HG03175 (cell line): ENCODE results near the gene APOBEC4.
A peak's percentile ranks its signal among the peaks of the same experiment; 100 is the strongest.
"Not testable (repeated sequence)": the region's sequence is repeated elsewhere in the genome, so short reads cannot be mapped to it uniquely, and the experiment has no call there.

ENCODE experiments used
- ATAC-seq: cut with Tn5 transposase; IDR thresholded peaks from one replicate; pipeline ENCODE4 v1.9.1; 2021; ENCODE audit warnings: mild to moderate bottlenecking, moderate library complexity; ENCODE audit not compliant: unreplicated experiment

Gene APOBEC4

DNA sequence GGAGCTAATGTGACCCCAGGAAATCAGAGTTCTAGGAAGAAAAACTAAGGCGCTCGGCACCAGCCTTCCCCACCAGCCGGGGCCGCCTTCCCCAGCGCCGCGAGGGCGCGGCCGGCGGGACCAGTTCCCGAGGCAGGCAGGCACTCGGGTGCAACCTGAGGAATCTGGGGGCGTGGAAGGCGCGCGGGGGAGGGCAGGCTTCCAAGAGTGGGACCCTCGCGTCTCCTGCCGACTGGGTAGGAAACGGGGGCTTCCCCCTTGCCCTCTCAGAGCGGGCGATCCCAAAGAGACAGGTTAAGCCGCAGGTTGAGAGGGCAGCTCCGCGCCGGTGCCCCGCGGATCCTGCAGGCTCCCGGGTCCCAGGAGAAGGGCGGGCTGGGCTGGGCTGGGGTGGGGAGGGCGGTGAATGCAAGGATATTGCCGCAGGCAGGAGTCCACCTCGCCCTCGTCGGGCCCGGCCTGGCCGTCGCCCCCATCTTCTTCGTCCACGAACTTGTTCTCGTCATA is 18.0 kb downstream of the APOBEC4 start:
- peak; percentile 0 for ATAC-seq

DNA sequence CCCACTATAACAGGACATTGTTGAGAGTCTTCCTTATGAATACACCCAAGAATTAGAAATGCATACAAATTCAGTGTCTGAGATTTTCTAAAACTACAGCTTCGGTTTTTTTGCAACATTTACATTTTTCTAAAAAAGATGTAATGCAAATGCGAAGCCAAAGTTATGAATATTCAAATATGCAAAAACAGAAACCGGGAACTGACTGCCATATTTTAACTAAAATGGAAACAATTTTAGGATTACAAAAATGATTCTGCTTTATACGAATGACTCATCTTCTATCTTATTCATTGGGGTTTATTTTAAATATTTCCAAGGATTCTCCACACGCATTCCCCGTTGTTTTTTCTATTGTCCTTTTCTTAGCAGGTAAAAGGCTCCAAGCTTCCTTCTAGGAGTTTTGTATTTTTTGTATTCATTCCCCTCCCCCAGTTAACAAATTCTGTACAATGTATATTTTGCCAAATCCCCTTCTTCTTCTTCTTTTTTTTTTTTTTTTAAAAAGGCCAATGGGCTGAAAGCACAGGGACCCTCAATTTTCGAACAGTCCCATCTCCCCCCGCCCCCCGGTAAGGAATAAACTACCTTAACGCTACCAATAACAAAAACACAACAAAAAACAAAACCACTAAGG is 18.6 kb downstream of the APOBEC4 start:
- ATAC-seq: no peak

- peak; percentile 47 for ATAC-seq
These were observed 19.3 kb downstream of the APOBEC4 start for GRCh38 chr1:183633676-183634343.

- ATAC-seq: no peak
These were observed 20.2 kb downstream of the APOBEC4 start for GRCh38 chr1:183632964-183633363.

GRCh38 chr1:183632114-183632513 is 21.0 kb downstream of the APOBEC4 start:
- no peak for ATAC-seq

DNA sequence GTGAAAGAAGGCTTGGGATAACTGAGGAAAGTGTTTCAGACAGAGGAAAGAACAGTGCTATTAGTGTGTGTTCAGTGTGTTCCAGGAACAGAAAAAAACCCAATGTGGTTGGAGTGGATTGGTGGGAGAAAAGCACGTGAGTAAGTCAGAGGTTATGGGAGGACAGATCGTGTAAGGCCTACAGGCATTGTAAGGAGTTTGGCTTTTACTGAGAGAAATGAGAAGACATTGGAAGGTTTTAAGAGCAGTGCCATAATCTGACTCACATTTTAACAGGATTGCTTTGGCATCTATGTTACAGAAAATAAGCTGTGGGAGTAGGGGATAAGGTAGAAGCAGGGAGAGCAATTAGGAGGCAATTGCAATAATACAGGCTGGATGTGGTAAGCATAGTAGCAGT is 22.4 kb downstream of the APOBEC4 start:
- no peak for ATAC-seq

DNA sequence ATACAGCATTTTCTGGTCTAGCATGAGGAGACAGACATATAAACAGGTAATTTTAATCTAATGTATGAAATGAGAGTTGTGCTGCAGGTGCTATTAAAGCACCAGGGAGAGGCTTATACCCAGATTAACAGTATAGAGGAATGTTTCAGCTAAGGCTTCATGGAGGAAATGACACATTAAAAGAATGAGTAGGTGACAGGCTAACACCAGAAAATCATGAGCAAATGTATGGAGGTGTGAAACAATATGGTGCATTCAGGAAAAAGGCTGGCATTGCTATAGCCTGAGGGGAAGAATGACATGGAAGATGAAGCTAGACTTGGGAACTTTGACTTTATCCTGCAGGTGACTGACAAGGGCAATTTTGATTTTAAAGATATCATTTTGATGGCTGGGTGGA is 24.6 kb downstream of the APOBEC4 start:
- no peak for ATAC-seq

DNA sequence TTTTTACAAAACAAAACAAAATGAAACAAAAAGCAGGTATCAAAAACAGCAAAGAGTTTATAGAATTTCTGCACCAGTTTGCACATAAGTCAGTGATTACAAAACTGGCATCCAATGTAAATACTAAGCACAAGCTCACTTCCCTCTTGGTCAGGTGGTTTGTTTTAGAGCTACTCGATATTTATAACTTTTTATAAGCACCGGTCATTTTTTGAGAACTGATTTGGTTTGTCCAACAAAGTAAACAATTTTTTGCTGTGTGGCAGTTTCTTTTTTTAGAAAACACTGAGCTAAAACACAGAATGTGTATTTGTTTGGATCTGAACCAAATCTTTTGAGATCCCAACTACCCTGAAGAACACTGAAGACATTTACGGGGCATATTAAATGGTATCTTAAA is 26.9 kb downstream of the APOBEC4 start:
- ATAC-seq: not testable (repeated sequence)

DNA sequence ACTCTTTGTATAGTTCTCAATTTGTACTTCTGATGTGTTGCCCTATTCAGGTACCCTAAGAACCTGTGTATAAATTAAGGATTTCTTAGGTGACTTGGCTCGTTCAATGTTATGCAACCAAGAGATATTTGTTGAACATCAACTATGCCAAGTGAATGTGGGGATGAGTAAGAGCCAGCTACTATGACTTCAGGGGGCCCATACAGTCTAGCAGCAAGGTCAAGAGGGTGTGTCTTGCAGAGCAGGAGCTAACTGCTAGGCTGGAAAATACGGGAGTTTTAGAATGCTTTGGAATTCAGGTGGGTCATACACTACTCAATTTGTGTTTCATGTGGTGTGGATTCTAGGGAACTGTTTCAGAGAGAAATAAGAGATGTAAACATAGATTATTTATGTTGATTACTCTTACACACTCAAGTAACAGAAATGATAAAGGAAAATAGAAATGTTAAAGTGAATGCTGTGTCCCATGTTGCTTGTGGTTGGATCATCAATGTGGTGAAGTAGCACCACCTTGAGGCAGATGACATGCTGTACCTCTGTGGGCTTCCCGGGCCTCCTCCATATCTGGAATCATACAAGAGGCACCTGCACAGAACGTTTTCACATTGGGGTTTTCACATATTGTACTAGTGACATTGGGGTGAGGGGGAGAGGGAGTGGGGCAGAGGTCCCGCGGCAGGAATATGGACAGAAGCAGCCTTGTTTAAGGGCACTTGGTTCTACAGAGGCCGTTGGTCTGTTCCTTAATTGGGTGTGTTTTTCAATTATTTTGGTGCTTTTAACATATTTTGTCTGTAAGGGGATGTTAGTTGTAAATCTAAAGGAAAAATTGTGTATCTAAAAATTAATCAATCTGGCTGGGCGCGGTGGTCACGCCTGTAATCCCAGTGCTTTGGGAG is 30.0 kb downstream of the APOBEC4 start:
- ATAC-seq: peak; percentile 84

- ATAC-seq: no peak
These were observed 31.1 kb downstream of the APOBEC4 start for GRCh38 chr1:183622013-183622412.

- ATAC-seq: no peak
These were observed 32.8 kb downstream of the APOBEC4 start for GRCh38 chr1:183620311-183620710.

- no peak for ATAC-seq
These were observed 33.3 kb downstream of the APOBEC4 start for GRCh38 chr1:183619781-183620180.

DNA sequence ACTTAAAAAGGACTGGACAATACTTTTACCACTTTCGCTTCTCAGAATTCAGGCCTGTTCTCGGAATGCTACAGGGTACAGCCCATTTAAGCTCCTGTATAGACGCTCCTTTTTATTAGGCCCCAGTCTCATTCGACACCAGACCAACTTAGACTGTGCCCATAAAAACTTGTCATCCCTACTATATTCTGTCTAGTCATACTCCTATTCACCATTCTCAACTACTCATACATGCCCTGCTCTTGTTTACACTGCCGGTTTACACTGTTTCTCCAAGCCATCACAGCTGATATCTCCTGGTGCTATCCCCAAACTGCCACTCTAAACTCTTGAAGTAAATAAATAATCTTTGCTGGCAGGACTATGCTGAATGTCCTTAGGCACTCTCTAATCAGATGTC is 34.9 kb downstream of the APOBEC4 start:
- ATAC-seq: not testable (repeated sequence)

DNA sequence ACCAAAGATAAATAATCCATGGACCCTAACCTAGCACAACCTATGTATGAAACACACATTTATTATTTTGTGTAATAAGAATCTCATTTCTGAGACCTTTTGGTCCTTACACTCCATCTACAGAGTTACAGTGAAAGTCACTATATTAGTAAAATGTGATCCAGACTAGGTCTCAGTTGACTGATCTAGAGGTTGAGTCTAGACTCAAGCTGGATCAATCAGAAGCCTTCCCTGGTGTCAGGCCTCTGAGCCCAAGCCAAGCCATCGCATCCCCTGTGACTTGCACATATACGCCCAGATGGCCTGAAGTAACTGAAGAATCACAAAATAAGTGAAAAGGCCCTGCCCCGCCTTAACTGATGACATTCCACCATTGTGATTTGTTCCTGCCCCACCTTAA is 40.1 kb downstream of the APOBEC4 start:
- not testable (repeated sequence) for ATAC-seq

- no peak for ATAC-seq
These were observed 40.7 kb downstream of the APOBEC4 start for GRCh38 chr1:183612407-183612806.

DNA sequence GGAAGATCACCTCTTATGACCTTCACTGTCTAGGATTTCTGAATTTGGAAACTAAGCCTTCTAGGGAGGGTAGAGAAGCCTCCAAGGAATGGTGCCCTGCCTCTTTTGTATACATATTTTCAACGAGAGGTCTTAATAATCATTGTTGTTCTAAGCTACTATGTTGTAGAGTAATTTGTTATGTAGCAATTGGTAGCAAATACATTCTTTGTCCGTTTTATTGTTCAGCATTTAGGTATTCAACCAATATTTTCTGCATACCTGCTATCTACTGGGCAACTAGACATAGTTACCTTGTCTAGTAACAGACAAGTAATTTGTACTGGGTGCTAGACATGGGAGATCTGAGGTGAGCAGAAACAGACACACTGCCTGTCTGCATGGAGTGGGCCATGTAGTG is 42.1 kb downstream of the APOBEC4 start:
- no peak for ATAC-seq

DNA sequence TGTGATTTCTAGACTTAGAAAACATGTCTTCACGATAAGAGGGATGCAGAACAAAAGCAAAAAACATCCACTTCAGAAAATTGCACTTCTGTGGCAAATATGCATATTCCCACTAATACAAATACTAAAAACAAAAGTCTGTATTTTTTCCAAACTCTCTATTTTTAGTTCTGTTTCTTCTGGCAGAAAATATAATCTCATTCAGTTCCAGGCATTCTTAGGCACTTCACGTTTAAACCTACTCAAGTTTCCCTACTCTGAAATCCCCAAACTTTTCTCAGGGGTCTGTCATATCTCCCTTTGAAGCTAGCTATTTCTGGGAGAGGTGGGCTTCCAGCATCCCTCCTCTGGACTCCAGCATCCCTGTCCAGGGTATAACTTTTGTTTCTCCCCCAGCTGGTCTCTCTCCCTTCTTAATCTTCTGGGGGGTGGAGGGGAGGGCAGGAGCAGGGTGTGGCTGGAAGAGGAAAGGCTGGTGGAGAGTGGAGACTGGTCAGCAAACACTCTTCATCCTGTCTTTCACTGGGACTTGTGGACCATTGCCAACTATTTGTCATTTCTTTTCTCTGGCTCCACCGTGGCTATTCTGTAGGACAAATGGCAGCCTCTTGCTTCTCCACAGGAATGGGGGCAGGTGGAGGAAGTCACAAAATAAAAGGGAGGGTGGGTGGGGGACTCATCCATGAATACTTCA is 43.2 kb downstream of the APOBEC4 start:
- ATAC-seq: no peak

DNA sequence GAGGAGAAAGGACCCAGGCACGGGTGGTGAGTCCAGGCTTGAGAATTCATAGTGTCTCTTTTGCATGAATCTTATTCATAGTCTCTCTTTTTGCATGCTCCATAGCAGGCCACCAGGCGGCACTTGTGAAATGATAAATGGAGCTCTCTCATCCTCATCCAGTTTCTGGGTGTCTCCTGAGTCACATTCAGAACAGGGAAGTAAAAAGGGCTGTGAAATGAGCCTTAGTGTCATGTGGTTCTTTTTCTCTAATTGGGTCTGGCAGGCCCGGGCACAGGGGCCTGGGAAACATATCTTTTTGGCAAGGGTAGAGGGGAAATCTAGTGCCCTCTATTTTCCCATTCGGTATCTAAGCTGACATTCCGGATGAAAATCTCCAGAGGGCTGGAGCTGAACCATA is 43.8 kb downstream of the APOBEC4 start:
- peak; percentile 46 for ATAC-seq

- ATAC-seq: peak; percentile 60
These were observed 45.7 kb downstream of the APOBEC4 start for GRCh38 chr1:183607322-183607980.

- ATAC-seq: no peak
These were observed 47.2 kb downstream of the APOBEC4 start for GRCh38 chr1:183605904-183606303.
